Activated naive CD4-positive, alpha-beta T cell treated with anti-CD3 and anti-CD28 coated beads, Interleukin-2, amount 50 U/mL, for 24 hours (primary cell): ENCODE measurements around the gene FOSL2.
A peak's percentile ranks its signal among the peaks of the same experiment; 100 is the strongest.
"Not testable (repeated sequence)": the region's sequence is repeated elsewhere in the genome, so short reads cannot be mapped to it uniquely, and the experiment has no call there.

Experiments
- H3K27ac Mint-ChIP-seq: one replicate; pipeline ENCODE4 v1.8.0; 2021; ENCODE audit warnings: mild to moderate bottlenecking, mixed read lengths
- H3K27me3 Mint-ChIP-seq: one replicate; pipeline ENCODE4 v1.8.0; 2021; ENCODE audit warnings: mixed read lengths
- H3K36me3 Mint-ChIP-seq: one replicate; pipeline ENCODE4 v1.8.0; 2021; ENCODE audit warnings: mixed read lengths
- H3K4me1 Mint-ChIP-seq: one replicate; pipeline ENCODE4 v1.8.0; 2021; ENCODE audit warnings: mixed read lengths
- H3K4me3 Mint-ChIP-seq: one replicate; pipeline ENCODE4 v1.8.0; 2021; ENCODE audit warnings: mild to moderate bottlenecking, mixed read lengths
- H3K9me3 Mint-ChIP-seq: one replicate; pipeline ENCODE4 v1.8.0; 2021; ENCODE audit warnings: mixed read lengths

Gene FOSL2

GRCh38 chr2:28364610-28365009 is 28.0 kb upstream of the FOSL2 start:
- Mint-ChIP-seq H3K27ac (no peak overlapping the region), H3K27me3 (no peaks in the 10 kb centered on the region), H3K36me3 (no peaks in the 10 kb centered on the region), H3K9me3 (no peaks in the 10 kb centered on the region), H3K4me3 (no peak overlapping the region), H3K4me1 (peaks cover 69% of the 10 kb centered on the region)

GRCh38 chr2:28365158-28365557 is 27.5 kb upstream of the FOSL2 start:
- H3K4me3 Mint-ChIP-seq = no peak overlapping the region
- H3K9me3 Mint-ChIP-seq = no peaks in the 10 kb centered on the region
- peaks cover 64% of the 10 kb centered on the region for H3K4me1 Mint-ChIP-seq
- H3K27ac Mint-ChIP-seq = no peak overlapping the region
- H3K36me3 Mint-ChIP-seq = no peaks in the 10 kb centered on the region
- H3K27me3 Mint-ChIP-seq = no peaks in the 10 kb centered on the region

GRCh38 chr2:28366149-28366495 is 26.5 kb upstream of the FOSL2 start:
- no peaks in the 10 kb centered on the region for H3K27me3 Mint-ChIP-seq
- H3K4me1 Mint-ChIP-seq = peaks cover 58% of the 10 kb centered on the region
- no peak overlapping the region for H3K27ac Mint-ChIP-seq
- no peaks in the 10 kb centered on the region for H3K36me3 Mint-ChIP-seq
- no peaks in the 10 kb centered on the region for H3K9me3 Mint-ChIP-seq
- H3K4me3 Mint-ChIP-seq = no peak overlapping the region

- peak overlapping the region; percentile 72 for H3K4me3 Mint-ChIP-seq
- H3K36me3 Mint-ChIP-seq = no peaks in the 10 kb centered on the region
- no peak overlapping the region for H3K27ac Mint-ChIP-seq
Observed at GRCh38 chr2:28366496-28367282, 26.0 kb upstream of the FOSL2 start.

GRCh38 chr2:28367667-28368356 is 24.8 kb upstream of the FOSL2 start:
- Mint-ChIP-seq H3K27ac (peak overlapping the region; percentile 85), H3K27me3 (no peaks in the 10 kb centered on the region), H3K4me1 (peaks cover 44% of the 10 kb centered on the region), H3K36me3 (no peaks in the 10 kb centered on the region), H3K9me3 (no peaks in the 10 kb centered on the region), H3K4me3 (peak overlapping the region; percentile 42)

More at GRCh38 chr2:28366496-28367282, 26.0 kb upstream of the FOSL2 start:
- no peaks in the 10 kb centered on the region for H3K9me3 Mint-ChIP-seq
- no peaks in the 10 kb centered on the region for H3K27me3 Mint-ChIP-seq
- H3K4me1 Mint-ChIP-seq = peaks cover 52% of the 10 kb centered on the region

GRCh38 chr2:28368357-28368798 is 24.3 kb upstream of the FOSL2 start:
- H3K27ac Mint-ChIP-seq = peak overlapping the region; percentile 63
- H3K4me1 Mint-ChIP-seq = peaks cover 38% of the 10 kb centered on the region
- no peaks in the 10 kb centered on the region for H3K27me3 Mint-ChIP-seq
- no peaks in the 10 kb centered on the region for H3K36me3 Mint-ChIP-seq
- H3K4me3 Mint-ChIP-seq = no peak overlapping the region
- H3K9me3 Mint-ChIP-seq = no peaks in the 10 kb centered on the region

GRCh38 chr2:28369358-28369757 is 23.3 kb upstream of the FOSL2 start:
- Mint-ChIP-seq H3K4me3 (no peak overlapping the region), H3K9me3 (no peaks in the 10 kb centered on the region), H3K27me3 (no peaks in the 10 kb centered on the region), H3K4me1 (peaks cover 33% of the 10 kb centered on the region), H3K36me3 (no peaks in the 10 kb centered on the region), H3K27ac (peak overlapping the region; percentile 86)

GRCh38 chr2:28370354-28370753 is 22.3 kb upstream of the FOSL2 start:
- peak overlapping the region; percentile 46 for H3K27ac Mint-ChIP-seq
- H3K4me3 Mint-ChIP-seq = no peak overlapping the region
- no peaks in the 10 kb centered on the region for H3K9me3 Mint-ChIP-seq
- H3K4me1 Mint-ChIP-seq = peaks cover 23% of the 10 kb centered on the region
- no peaks in the 10 kb centered on the region for H3K36me3 Mint-ChIP-seq
- no peaks in the 10 kb centered on the region for H3K27me3 Mint-ChIP-seq

- not testable (repeated sequence) for H3K27ac Mint-ChIP-seq, H3K4me1 Mint-ChIP-seq, H3K27me3 Mint-ChIP-seq, H3K4me3 Mint-ChIP-seq, H3K9me3 Mint-ChIP-seq, H3K36me3 Mint-ChIP-seq
Observed at GRCh38 chr2:28371728-28372127, 20.9 kb upstream of the FOSL2 start.

GRCh38 chr2:28373854-28374253 is 18.8 kb upstream of the FOSL2 start:
- Mint-ChIP-seq H3K9me3 (no peaks in the 10 kb centered on the region), H3K27me3 (no peaks in the 10 kb centered on the region), H3K27ac (peak overlapping the region; percentile 17), H3K4me1 (peaks cover 7% of the 10 kb centered on the region), H3K4me3 (no peak overlapping the region), H3K36me3 (no peaks in the 10 kb centered on the region)

GRCh38 chr2:28374331-28374730 is 18.3 kb upstream of the FOSL2 start:
- no peak overlapping the region for H3K4me3 Mint-ChIP-seq
- no peaks in the 10 kb centered on the region for H3K36me3 Mint-ChIP-seq
- H3K9me3 Mint-ChIP-seq = no peaks in the 10 kb centered on the region
- no peak overlapping the region for H3K27ac Mint-ChIP-seq
- H3K27me3 Mint-ChIP-seq = no peaks in the 10 kb centered on the region
- H3K4me1 Mint-ChIP-seq = peaks cover 12% of the 10 kb centered on the region

- no peaks in the 10 kb centered on the region for H3K9me3 Mint-ChIP-seq
- H3K36me3 Mint-ChIP-seq = no peaks in the 10 kb centered on the region
- H3K27me3 Mint-ChIP-seq = no peaks in the 10 kb centered on the region
- no peak overlapping the region for H3K4me3 Mint-ChIP-seq
- H3K4me1 Mint-ChIP-seq = peaks cover 21% of the 10 kb centered on the region
- H3K27ac Mint-ChIP-seq = no peak overlapping the region
Observed at GRCh38 chr2:28375236-28375635, 17.4 kb upstream of the FOSL2 start.

GRCh38 chr2:28375742-28376631 is 16.7 kb upstream of the FOSL2 start:
- no peaks in the 10 kb centered on the region for H3K27me3 Mint-ChIP-seq
- peaks cover 21% of the 10 kb centered on the region for H3K4me1 Mint-ChIP-seq
- no peaks in the 10 kb centered on the region for H3K9me3 Mint-ChIP-seq
- H3K4me3 Mint-ChIP-seq = no peak overlapping the region
- no peak overlapping the region for H3K27ac Mint-ChIP-seq
- H3K36me3 Mint-ChIP-seq = no peaks in the 10 kb centered on the region

GRCh38 chr2:28377195-28377816 is 15.4 kb upstream of the FOSL2 start:
- Mint-ChIP-seq H3K4me1 (peaks cover 21% of the 10 kb centered on the region), H3K27ac (no peak overlapping the region), H3K4me3 (no peak overlapping the region), H3K27me3 (no peaks in the 10 kb centered on the region), H3K9me3 (no peaks in the 10 kb centered on the region), H3K36me3 (no peaks in the 10 kb centered on the region)

- H3K9me3 Mint-ChIP-seq = no peaks in the 10 kb centered on the region
- no peaks in the 10 kb centered on the region for H3K36me3 Mint-ChIP-seq
- peaks cover 22% of the 10 kb centered on the region for H3K4me1 Mint-ChIP-seq
- H3K27ac Mint-ChIP-seq = no peak overlapping the region
- no peaks in the 10 kb centered on the region for H3K27me3 Mint-ChIP-seq
- H3K4me3 Mint-ChIP-seq = no peak overlapping the region
Observed at GRCh38 chr2:28377984-28378678, 14.5 kb upstream of the FOSL2 start.
